Keratinocyte (primary cell): ENCODE measurements around the gene TAF11L9.
"Not testable (repeated sequence)": the region's sequence is repeated elsewhere in the genome, so short reads cannot be mapped to it uniquely, and the experiment has no call there.

Experiments used
- EZH2 ChIP-seq: IDR thresholded peaks from one replicate; pipeline ENCODE4 v1.6.1; 2012; ENCODE audit warnings: inconsistent platforms, mild to moderate bottlenecking, low read length, moderate library complexity
- TF ChIP-seq, protein P1 (sequence below), 3 experiments: IDR thresholded peaks in 1 of 3; conservative IDR thresholded peaks in 1 of 3; optimal IDR thresholded peaks in 1 of 3; 2 replicates in 2 of 3; 3 replicates in 1 of 3; pipeline versions ENCODE3 to v1.5.1; 2011; ENCODE audit warnings: low read length in 3 of 3, mild to moderate bottlenecking in 3 of 3, moderate library complexity in 2 of 3, control low read depth in 1 of 3, inconsistent platforms in 1 of 3; ENCODE audit not compliant: insufficient read depth in 2 of 3; ENCODE audit errors: extremely low read depth in 1 of 3

GRCh38 chr5:17585658-17586057, 8.5 kb downstream of the TAF11L9 start, which contains the start of gene TAF11L7:
- TF ChIP-seq, protein P1, sequence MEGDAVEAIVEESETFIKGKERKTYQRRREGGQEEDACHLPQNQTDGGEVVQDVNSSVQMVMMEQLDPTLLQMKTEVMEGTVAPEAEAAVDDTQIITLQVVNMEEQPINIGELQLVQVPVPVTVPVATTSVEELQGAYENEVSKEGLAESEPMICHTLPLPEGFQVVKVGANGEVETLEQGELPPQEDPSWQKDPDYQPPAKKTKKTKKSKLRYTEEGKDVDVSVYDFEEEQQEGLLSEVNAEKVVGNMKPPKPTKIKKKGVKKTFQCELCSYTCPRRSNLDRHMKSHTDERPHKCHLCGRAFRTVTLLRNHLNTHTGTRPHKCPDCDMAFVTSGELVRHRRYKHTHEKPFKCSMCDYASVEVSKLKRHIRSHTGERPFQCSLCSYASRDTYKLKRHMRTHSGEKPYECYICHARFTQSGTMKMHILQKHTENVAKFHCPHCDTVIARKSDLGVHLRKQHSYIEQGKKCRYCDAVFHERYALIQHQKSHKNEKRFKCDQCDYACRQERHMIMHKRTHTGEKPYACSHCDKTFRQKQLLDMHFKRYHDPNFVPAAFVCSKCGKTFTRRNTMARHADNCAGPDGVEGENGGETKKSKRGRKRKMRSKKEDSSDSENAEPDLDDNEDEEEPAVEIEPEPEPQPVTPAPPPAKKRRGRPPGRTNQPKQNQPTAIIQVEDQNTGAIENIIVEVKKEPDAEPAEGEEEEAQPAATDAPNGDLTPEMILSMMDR (optimal IDR thresholded peaks at IDR 0.05 in 1 of 3, IDR thresholded peaks at IDR 0.05 in 1 of 3, conservative IDR thresholded peaks at IDR 0.05 in 1 of 3; ENCODE audit: extremely low read depth in 1 of 3, insufficient read depth in 2 of 3, low read length in 3 of 3): not testable (repeated sequence)
- TF ChIP-seq EZH2: not testable (repeated sequence)
